HG02970 (cell line): ENCODE measurements around the gene SETD7.

Experiments used
- ATAC-seq: cut with Tn5 transposase; IDR thresholded peaks from one replicate; pipeline ENCODE4 v1.9.1; 2021; ENCODE audit warnings: mild to moderate bottlenecking, moderate library complexity, moderate number of reproducible peaks; ENCODE audit not compliant: unreplicated experiment, low FRiP score

Gene SETD7

GRCh38 chr4:139556071-139556723 is at the start of gene SETD7:
TSS of gene SETD7 (minus strand) at chr4:139556219. CDS start at chr4:139556137, 82 bp downstream.
- peak; percentile 22 for ATAC-seq

- ATAC-seq = no peak
Observed at GRCh38 chr4:139605516-139605915, 49.5 kb upstream of the SETD7 start.

- ATAC-seq = no peak
Observed at GRCh38 chr4:139603576-139604410, 47.8 kb upstream of the SETD7 start.

GRCh38 chr4:139602776-139603360 is 46.8 kb upstream of the SETD7 start:
- no peak for ATAC-seq

GRCh38 chr4:139600662-139601061 is 44.6 kb upstream of the SETD7 start:
- ATAC-seq = no peak

- ATAC-seq = no peak
Observed at GRCh38 chr4:139599594-139600374, 43.8 kb upstream of the SETD7 start.

GRCh38 chr4:139599076-139599475 is 43.1 kb upstream of the SETD7 start:
- ATAC-seq = no peak

- no peak for ATAC-seq
Observed at GRCh38 chr4:139596684-139597279, 40.8 kb upstream of the SETD7 start.

- ATAC-seq = no peak
Observed at GRCh38 chr4:139596034-139596683, 40.1 kb upstream of the SETD7 start.

- ATAC-seq = no peak
Observed at GRCh38 chr4:139594591-139595185, 38.7 kb upstream of the SETD7 start.

GRCh38 chr4:139593091-139593564 is 37.1 kb upstream of the SETD7 start:
- no peak for ATAC-seq

GRCh38 chr4:139589336-139590018 is 33.5 kb upstream of the SETD7 start:
- ATAC-seq = no peak

GRCh38 chr4:139587446-139587845 is 31.4 kb upstream of the SETD7 start:
- ATAC-seq = no peak

- ATAC-seq = no peak
Observed at GRCh38 chr4:139585473-139585872, 29.5 kb upstream of the SETD7 start.

- ATAC-seq = no peak
Observed at GRCh38 chr4:139584784-139585183, 28.8 kb upstream of the SETD7 start.

GRCh38 chr4:139584013-139584412 is 28.0 kb upstream of the SETD7 start:
- no peak for ATAC-seq

- no peak for ATAC-seq
Observed at GRCh38 chr4:139582044-139582443, 26.0 kb upstream of the SETD7 start.

GRCh38 chr4:139581096-139581495 is 25.1 kb upstream of the SETD7 start:
- ATAC-seq = no peak

- no peak for ATAC-seq
Observed at GRCh38 chr4:139576219-139576618, 20.2 kb upstream of the SETD7 start.
